KMS-11 (cell line): Measurements from ENCODE around the gene GNB5.
A peak's percentile ranks its signal among the peaks of the same experiment; 100 is the strongest.

ENCODE experiments used
- H2AFZ ChIP-seq: fragments of 200-600 bp; sonication (generic); 2 replicates; pipeline ENCODE4 v1.6.1; 2016; ENCODE audit warnings: antibody characterized with exemption, mixed run types, low read depth
- H3K27ac ChIP-seq: fragments of 200-600 bp; sonication (generic); 2 replicates; pipeline ENCODE4 v1.6.1; 2016; ENCODE audit warnings: mild to moderate bottlenecking, mixed run types
- H3K27me3 ChIP-seq: fragments of 200-600 bp; sonication (generic); 2 replicates; pipeline ENCODE4 v1.6.1; 2017; ENCODE audit warnings: mild to moderate bottlenecking, low read depth, mixed run types, moderate library complexity; ENCODE audit not compliant: insufficient read depth
- H3K36me3 ChIP-seq: fragments of 200-600 bp; sonication (generic); 2 replicates; pipeline ENCODE4 v1.6.1; 2017; ENCODE audit warnings: mild to moderate bottlenecking, mixed run types; ENCODE audit not compliant: insufficient read depth
- H3K4me1 ChIP-seq: fragments of 200-600 bp; sonication (generic); 2 replicates; pipeline ENCODE4 v1.6.1; 2016; ENCODE audit warnings: mild to moderate bottlenecking, low read depth, mixed run types; ENCODE audit not compliant: poor library complexity, severe bottlenecking
- H3K4me2 ChIP-seq: fragments of 200-600 bp; sonication (generic); 2 replicates; pipeline ENCODE4 v1.7.0; 2016; ENCODE audit warnings: mild to moderate bottlenecking, mixed run types
- H3K4me3 ChIP-seq: fragments of 200-600 bp; sonication (generic); IDR thresholded peaks from 2 replicates; pipeline ENCODE4 v1.6.1; 2017; ENCODE audit warnings: low read depth, low read length, mixed read lengths; ENCODE audit not compliant: insufficient read depth
- H3K79me2 ChIP-seq: fragments of 200-600 bp; sonication (generic); 2 replicates; pipeline ENCODE4 v1.6.1; 2016; ENCODE audit warnings: low read depth, mixed run types; ENCODE audit not compliant: insufficient read depth
- H3K9ac ChIP-seq: fragments of 200-600 bp; sonication (generic); 2 replicates; pipeline ENCODE4 v1.6.1; 2016; ENCODE audit warnings: mild to moderate bottlenecking, mixed run types
- H4K20me1 ChIP-seq: fragments of 200-600 bp; sonication (generic); 2 replicates; pipeline ENCODE4 v1.6.1; 2016; ENCODE audit warnings: mild to moderate bottlenecking, mixed run types; ENCODE audit not compliant: insufficient read depth
- CTCF ChIP-seq: fragments of 200-600 bp; sonication (generic); conservative IDR thresholded peaks from 2 replicates; pipeline ENCODE4 v1.6.1; 2017; ENCODE audit warnings: low read depth, mild to moderate bottlenecking, antibody characterized with exemption, low read length, moderate library complexity, mixed read lengths

Gene GNB5

GRCh38 chr15:52181938-52182780, 9.0 kb downstream of the GNB5 start:
- H3K27me3 ChIP-seq: no peaks in the 10 kb centered on the region
- H4K20me1 ChIP-seq: no peaks in the 10 kb centered on the region
- H3K27ac ChIP-seq: no peak overlapping the region
- H3K79me2 ChIP-seq: peaks cover 9% of the 10 kb centered on the region; the same call in 1 of the 2 replicates
- no peaks in the 10 kb centered on the region for H3K36me3 ChIP-seq
- peaks cover 18% of the 10 kb centered on the region for H3K4me1 ChIP-seq
- H3K4me2 ChIP-seq: no peak overlapping the region
- no peak overlapping the region for H3K9ac ChIP-seq
- no peak for TF ChIP-seq CTCF
- no peak overlapping the region for H2AFZ ChIP-seq
- no peak overlapping the region for H3K4me3 ChIP-seq

- Histone ChIP-seq H2AFZ (peak overlapping the region; percentile 97), H3K27ac (no peak overlapping the region), H3K79me2 (peaks cover 9% of the 10 kb centered on the region; the same call in 1 of the 2 replicates), H3K9ac (no peak overlapping the region), H3K36me3 (no peaks in the 10 kb centered on the region), H3K4me3 (no peak overlapping the region), H3K4me2 (peak overlapping the region; percentile 99; the same call in 1 of the 2 replicates), H3K27me3 (no peaks in the 10 kb centered on the region), H4K20me1 (no peaks in the 10 kb centered on the region), H3K4me1 (peaks cover 18% of the 10 kb centered on the region)
- TF ChIP-seq CTCF: no peak
Observed at GRCh38 chr15:52180851-52181450, 10.2 kb downstream of the GNB5 start.

- no peak for TF ChIP-seq CTCF
- peak overlapping the region; percentile 53 for H3K27ac ChIP-seq
Observed at GRCh38 chr15:52180196-52180835, 10.9 kb downstream of the GNB5 start.

GRCh38 chr15:52179278-52180195, 11.7 kb downstream of the GNB5 start:
- peak overlapping the region; percentile 53 for H3K27ac ChIP-seq

More at GRCh38 chr15:52180196-52180835, 10.9 kb downstream of the GNB5 start:
- no peaks in the 10 kb centered on the region for H3K27me3 ChIP-seq
- no peak overlapping the region for H3K4me3 ChIP-seq
- peak overlapping the region; percentile 99 for H3K4me2 ChIP-seq
- peak overlapping the region; percentile 82 for H3K9ac ChIP-seq
- H3K4me1 ChIP-seq: peaks cover 18% of the 10 kb centered on the region
- H3K36me3 ChIP-seq: no peaks in the 10 kb centered on the region
- no peaks in the 10 kb centered on the region for H4K20me1 ChIP-seq
- peaks cover 9% of the 10 kb centered on the region; the same call in 1 of the 2 replicates for H3K79me2 ChIP-seq
- peak overlapping the region; percentile 97 for H2AFZ ChIP-seq

More at GRCh38 chr15:52179278-52180195, 11.7 kb downstream of the GNB5 start:
- Histone ChIP-seq H3K27me3 (no peaks in the 10 kb centered on the region), H2AFZ (peak overlapping the region; percentile 97), H3K4me2 (peak overlapping the region; percentile 99), H4K20me1 (no peaks in the 10 kb centered on the region), H3K9ac (peak overlapping the region; percentile 82), H3K4me3 (no peak overlapping the region), H3K79me2 (peaks cover 9% of the 10 kb centered on the region; the same call in 1 of the 2 replicates), H3K4me1 (peaks cover 18% of the 10 kb centered on the region), H3K36me3 (no peaks in the 10 kb centered on the region)
- TF ChIP-seq CTCF: no peak
